Measurements from ENCODE around the gene GLYR1.

GRCh38 chr16:4837733-4838501 is 9.2 kb downstream of the GLYR1 start:
- no peak for TF ChIP-seq CTCF (IDR thresholded peaks at IDR 0.05)
- no peak; the same call in 1 of the 2 replicates for TF ChIP-seq POLR2AphosphoS5 (IDR thresholded peaks at IDR 0.05; ENCODE audit: low read depth, low read length)
- TF ChIP-seq TCF7L2 (IDR thresholded peaks at IDR 0.05; ENCODE audit: low read depth, low read length), result no peak
